ENCODE results near the gene KIF1A.

DNA sequence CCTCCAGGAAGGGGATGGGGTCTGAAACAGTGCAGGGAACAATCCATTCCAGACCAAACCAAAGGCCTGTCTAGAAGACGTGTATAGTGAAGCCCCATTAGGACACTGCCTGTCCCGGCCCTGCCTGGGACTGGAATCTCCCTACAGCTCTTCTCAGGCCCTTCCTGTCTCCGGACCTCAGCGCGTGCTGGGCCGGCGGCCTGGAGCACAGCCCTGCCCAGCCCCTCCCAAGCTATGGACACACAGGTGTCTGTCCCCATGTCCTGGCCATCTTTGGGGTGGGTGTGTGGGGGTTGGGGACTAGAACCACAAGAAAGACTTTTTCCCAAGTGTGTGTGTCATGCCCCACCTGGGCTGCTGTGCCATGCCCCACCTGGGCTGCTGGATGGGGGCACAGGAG is 51.8 kb downstream of the KIF1A start:
- TF ChIP-seq POLR2A (IDR thresholded peaks at IDR 0.05; ENCODE audit: low read depth) = no peak
- TF ChIP-seq, protein P1, sequence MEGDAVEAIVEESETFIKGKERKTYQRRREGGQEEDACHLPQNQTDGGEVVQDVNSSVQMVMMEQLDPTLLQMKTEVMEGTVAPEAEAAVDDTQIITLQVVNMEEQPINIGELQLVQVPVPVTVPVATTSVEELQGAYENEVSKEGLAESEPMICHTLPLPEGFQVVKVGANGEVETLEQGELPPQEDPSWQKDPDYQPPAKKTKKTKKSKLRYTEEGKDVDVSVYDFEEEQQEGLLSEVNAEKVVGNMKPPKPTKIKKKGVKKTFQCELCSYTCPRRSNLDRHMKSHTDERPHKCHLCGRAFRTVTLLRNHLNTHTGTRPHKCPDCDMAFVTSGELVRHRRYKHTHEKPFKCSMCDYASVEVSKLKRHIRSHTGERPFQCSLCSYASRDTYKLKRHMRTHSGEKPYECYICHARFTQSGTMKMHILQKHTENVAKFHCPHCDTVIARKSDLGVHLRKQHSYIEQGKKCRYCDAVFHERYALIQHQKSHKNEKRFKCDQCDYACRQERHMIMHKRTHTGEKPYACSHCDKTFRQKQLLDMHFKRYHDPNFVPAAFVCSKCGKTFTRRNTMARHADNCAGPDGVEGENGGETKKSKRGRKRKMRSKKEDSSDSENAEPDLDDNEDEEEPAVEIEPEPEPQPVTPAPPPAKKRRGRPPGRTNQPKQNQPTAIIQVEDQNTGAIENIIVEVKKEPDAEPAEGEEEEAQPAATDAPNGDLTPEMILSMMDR (IDR thresholded peaks at IDR 0.05) = no peak
- no peak for TF ChIP-seq EP300 (IDR thresholded peaks at IDR 0.05)
